Measurements from ENCODE around the gene RIPK1. TPM values are rescaled to one million over a fixed set of nuclear protein-coding genes. Genes with fewer than 3 reads are reported as not detected.

RIPK1 gene
- total and polyA plus RNA-seq, 4 donors: 12.1 to 24.1 (median 19.7) TPM

DNA sequence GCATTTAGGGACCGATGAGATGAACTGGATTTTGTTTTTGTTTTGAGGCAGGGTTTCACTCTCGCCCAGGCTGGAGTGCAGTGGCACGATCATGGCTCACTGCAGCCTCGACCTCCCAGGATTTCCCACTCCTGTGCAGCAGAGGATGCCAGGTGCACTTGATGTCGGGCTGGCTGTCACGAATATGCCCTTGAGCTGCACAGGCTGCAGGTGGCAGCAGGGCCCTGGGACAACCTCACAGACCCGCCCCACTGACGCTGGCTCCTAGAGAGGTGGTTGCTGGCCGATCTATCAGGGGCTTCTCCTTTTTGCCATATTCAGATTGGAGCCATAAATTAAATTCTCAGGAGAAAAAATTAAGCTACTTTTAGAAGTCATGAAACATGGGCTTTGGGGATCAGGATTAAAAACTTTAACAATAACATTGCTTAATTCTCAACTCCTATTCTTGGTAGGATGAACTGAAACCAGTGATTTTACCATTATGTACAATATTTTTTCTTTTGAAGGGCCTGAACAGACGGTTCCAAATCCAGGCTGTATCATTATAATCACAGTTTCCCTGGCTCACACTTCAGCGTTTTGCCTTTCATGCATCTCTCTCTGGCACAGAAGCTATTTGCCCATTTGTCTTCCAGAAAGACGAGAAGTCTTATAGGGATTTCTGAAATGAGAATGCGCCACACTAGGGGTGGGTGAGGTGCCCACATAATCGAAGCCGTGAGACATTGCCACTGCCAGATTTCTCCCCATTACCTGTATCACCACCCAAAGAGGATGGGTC is 36.2 kb upstream of the RIPK1 start:
- Histone ChIP-seq H3K36me3 (ENCODE audit: control insufficient read depth in 4 of 4, insufficient read depth in 4 of 4, low read length in 4 of 4) (no peaks in the 10 kb centered on the region), H3K4me1 (ENCODE audit: control insufficient read depth in 5 of 5, insufficient read depth in 5 of 5, low read length in 5 of 5) (no peaks in the 10 kb centered on the region), H3K27ac (ENCODE audit: low read depth in 1 of 2, low read length in 1 of 2) (no peak overlapping the region), H3K9ac (ENCODE audit: insufficient read depth in 1 of 2, low read length in 2 of 2) (no peak overlapping the region), H3K27me3 (ENCODE audit: control insufficient read depth in 3 of 3, insufficient read depth in 3 of 3, low read length in 2 of 3) (peaks cover 0 to 2% (median 0%) of the 10 kb centered on the region in 3 donors), H3K4me3 (no peak overlapping the region), H3K9me3 (ENCODE audit: control insufficient read depth in 4 of 4, insufficient read depth in 3 of 4, low read length in 3 of 4) (no peaks in the 10 kb centered on the region)
- ATAC-seq (ENCODE audit: insufficient read depth, low FRiP score) (no peak), DNase-seq (no peak)
- 57 to 74% methylated on average over 15 of the region's 15 CpGs for WGBS, 2 donors
- TF ChIP-seq, protein P1, sequence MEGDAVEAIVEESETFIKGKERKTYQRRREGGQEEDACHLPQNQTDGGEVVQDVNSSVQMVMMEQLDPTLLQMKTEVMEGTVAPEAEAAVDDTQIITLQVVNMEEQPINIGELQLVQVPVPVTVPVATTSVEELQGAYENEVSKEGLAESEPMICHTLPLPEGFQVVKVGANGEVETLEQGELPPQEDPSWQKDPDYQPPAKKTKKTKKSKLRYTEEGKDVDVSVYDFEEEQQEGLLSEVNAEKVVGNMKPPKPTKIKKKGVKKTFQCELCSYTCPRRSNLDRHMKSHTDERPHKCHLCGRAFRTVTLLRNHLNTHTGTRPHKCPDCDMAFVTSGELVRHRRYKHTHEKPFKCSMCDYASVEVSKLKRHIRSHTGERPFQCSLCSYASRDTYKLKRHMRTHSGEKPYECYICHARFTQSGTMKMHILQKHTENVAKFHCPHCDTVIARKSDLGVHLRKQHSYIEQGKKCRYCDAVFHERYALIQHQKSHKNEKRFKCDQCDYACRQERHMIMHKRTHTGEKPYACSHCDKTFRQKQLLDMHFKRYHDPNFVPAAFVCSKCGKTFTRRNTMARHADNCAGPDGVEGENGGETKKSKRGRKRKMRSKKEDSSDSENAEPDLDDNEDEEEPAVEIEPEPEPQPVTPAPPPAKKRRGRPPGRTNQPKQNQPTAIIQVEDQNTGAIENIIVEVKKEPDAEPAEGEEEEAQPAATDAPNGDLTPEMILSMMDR (IDR thresholded peaks at IDR 0.05; ENCODE audit: control extremely low read depth, extremely low read depth): no peak

DNA sequence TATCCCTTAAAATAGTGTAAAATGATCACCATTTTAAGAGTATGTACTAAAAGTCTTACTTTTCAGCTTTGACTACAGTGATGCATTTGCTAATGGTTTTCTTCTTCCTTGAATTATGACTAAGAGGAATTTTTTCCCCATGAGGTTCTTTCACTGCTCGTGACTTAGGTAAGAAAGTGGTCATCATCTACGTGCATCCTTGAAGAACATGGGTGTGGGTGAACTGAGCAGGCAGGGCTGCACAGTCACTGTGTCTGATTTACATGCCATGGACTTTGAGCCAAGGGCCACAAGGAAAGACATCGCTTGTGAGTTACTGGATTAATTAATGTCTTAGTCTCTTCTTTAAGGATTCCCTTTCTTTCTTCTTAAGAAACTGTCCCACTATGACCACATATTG is 35.3 kb upstream of the RIPK1 start:
- Histone ChIP-seq H3K9ac (ENCODE audit: insufficient read depth in 1 of 2, low read length in 2 of 2) (no peak overlapping the region), H3K4me1 (ENCODE audit: control insufficient read depth in 5 of 5, insufficient read depth in 5 of 5, low read length in 5 of 5) (no peaks in the 10 kb centered on the region), H3K27ac (ENCODE audit: low read depth in 1 of 2, low read length in 1 of 2) (no peak overlapping the region), H3K36me3 (ENCODE audit: control insufficient read depth in 4 of 4, insufficient read depth in 4 of 4, low read length in 4 of 4) (no peaks in the 10 kb centered on the region), H3K9me3 (ENCODE audit: control insufficient read depth in 4 of 4, insufficient read depth in 3 of 4, low read length in 3 of 4) (no peaks in the 10 kb centered on the region), H3K27me3 (ENCODE audit: control insufficient read depth in 3 of 3, insufficient read depth in 3 of 3, low read length in 2 of 3) (peaks cover 0 to 2% (median 0%) of the 10 kb centered on the region in 3 donors), H3K4me3 (no peak overlapping the region)
- ATAC-seq (ENCODE audit: insufficient read depth, low FRiP score) (no peak), DNase-seq (no peak)
- 94 to 98% methylated on average over 3 of the region's 3 CpGs for WGBS, 2 donors
- TF ChIP-seq, protein P1 (IDR thresholded peaks at IDR 0.05; ENCODE audit: control extremely low read depth, extremely low read depth): no peak

DNA sequence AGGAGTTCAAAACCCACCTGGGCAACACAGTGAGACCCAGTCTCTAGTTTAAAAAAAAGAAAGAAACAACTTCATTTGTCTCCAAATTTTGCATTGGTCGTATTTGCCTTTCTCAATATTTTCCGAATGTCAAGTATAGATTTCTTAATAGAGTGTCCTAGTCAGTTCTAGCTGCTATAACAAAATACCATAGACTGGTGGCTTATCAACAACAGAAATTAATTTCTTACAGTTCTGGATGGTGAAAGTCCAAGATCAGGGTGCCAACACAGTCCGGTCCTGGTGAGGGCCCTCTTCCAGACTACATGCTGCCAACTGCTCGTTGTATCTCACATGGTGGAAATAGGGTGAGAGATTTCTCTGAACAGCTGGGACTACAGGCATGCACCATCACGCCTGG is 34.6 kb upstream of the RIPK1 start:
- Histone ChIP-seq H3K4me1 (ENCODE audit: control insufficient read depth in 5 of 5, insufficient read depth in 5 of 5, low read length in 5 of 5) (no peaks in the 10 kb centered on the region), H3K4me3 (no peak overlapping the region), H3K36me3 (ENCODE audit: control insufficient read depth in 4 of 4, insufficient read depth in 4 of 4, low read length in 4 of 4) (no peaks in the 10 kb centered on the region), H3K27ac (ENCODE audit: low read depth in 1 of 2, low read length in 1 of 2) (no peak overlapping the region), H3K9me3 (ENCODE audit: control insufficient read depth in 4 of 4, insufficient read depth in 3 of 4, low read length in 3 of 4) (no peaks in the 10 kb centered on the region), H3K9ac (ENCODE audit: insufficient read depth in 1 of 2, low read length in 2 of 2) (no peak overlapping the region), H3K27me3 (ENCODE audit: control insufficient read depth in 3 of 3, insufficient read depth in 3 of 3, low read length in 2 of 3) (peaks cover 0 to 2% (median 0%) of the 10 kb centered on the region in 3 donors)
- WGBS, 2 donors: 95 to 97% methylated on average over 5 of the region's 5 CpGs
- DNase-seq (no peak), ATAC-seq (ENCODE audit: insufficient read depth, low FRiP score) (no peak)
- TF ChIP-seq, protein P1 (IDR thresholded peaks at IDR 0.05; ENCODE audit: control extremely low read depth, extremely low read depth): no peak

Data from lung (tissue), 12 donors.